ENCODE measurements around the gene ATP8A2. TPM values are rescaled to one million over a fixed set of nuclear protein-coding genes. Genes with fewer than 3 reads are reported as not detected.
A peak's percentile ranks its signal among the peaks of the same experiment; 100 is the strongest.

The ATP8A2 gene
- total RNA-seq, 4 donors from 2014 or later, result 0.13 to 0.29 (median 0.24) TPM

DNA sequence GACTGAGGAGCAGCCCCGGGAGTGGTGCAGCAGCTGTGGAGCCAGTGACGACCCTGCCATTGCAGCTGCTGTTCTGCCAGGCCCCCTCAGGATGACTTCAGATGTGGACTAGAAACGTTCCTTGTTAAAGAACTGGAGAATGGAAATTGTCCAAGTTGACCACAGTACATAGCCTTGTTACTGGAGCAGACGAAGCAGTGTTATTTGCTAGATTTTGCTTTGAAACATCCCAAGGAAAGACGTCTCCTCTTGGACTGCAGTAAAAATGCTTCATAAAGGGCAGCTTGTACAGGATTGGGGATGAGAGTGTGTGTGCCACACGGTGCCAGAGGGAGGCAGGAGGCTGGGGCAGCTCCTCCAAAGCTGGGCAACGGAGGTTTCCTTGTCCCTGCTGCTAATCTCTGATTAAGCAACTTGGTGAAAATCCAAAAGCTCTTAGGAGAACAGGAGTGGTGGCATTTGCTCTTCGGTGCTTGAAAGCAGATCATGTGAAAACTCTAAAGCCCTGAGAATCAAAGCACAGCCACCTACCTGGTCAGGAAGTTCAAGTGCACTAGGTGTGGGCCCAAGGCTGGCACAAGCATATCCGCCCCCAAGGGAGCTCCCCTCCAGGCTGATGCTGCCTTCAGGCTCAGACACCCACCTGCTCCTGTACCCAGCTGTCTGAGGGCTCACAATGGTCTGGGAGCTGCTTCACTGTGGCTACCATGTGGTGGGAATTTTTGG, 645.6 kb downstream of the ATP8A2 start:
- Histone ChIP-seq H3K4me3 (replicated peaks in 1 of 3) (no peak overlapping the region), H3K36me3 (no peaks in the 10 kb centered on the region), H3K9me3 (no peaks in the 10 kb centered on the region), H3K27me3 (no peaks in the 10 kb centered on the region), H3K27ac (peak overlapping the region; percentile 76 to 92 (median 89)), H3K4me1 (peaks cover 57 to 71% of the 10 kb centered on the region in 2 donors)
- TF ChIP-seq POLR2A (IDR thresholded peaks at IDR 0.05), result no peak
- TF ChIP-seq, protein P1, sequence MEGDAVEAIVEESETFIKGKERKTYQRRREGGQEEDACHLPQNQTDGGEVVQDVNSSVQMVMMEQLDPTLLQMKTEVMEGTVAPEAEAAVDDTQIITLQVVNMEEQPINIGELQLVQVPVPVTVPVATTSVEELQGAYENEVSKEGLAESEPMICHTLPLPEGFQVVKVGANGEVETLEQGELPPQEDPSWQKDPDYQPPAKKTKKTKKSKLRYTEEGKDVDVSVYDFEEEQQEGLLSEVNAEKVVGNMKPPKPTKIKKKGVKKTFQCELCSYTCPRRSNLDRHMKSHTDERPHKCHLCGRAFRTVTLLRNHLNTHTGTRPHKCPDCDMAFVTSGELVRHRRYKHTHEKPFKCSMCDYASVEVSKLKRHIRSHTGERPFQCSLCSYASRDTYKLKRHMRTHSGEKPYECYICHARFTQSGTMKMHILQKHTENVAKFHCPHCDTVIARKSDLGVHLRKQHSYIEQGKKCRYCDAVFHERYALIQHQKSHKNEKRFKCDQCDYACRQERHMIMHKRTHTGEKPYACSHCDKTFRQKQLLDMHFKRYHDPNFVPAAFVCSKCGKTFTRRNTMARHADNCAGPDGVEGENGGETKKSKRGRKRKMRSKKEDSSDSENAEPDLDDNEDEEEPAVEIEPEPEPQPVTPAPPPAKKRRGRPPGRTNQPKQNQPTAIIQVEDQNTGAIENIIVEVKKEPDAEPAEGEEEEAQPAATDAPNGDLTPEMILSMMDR (IDR thresholded peaks at IDR 0.05), result no peak
- WGBS, 2 donors, result 29 to 38% methylated on average over 8 to 9 of the region's 9 CpGs
- intact Hi-C loops (cut with DNase I), result no loop called here
- DNase-seq, result peak; percentile 63 to 80

DNA sequence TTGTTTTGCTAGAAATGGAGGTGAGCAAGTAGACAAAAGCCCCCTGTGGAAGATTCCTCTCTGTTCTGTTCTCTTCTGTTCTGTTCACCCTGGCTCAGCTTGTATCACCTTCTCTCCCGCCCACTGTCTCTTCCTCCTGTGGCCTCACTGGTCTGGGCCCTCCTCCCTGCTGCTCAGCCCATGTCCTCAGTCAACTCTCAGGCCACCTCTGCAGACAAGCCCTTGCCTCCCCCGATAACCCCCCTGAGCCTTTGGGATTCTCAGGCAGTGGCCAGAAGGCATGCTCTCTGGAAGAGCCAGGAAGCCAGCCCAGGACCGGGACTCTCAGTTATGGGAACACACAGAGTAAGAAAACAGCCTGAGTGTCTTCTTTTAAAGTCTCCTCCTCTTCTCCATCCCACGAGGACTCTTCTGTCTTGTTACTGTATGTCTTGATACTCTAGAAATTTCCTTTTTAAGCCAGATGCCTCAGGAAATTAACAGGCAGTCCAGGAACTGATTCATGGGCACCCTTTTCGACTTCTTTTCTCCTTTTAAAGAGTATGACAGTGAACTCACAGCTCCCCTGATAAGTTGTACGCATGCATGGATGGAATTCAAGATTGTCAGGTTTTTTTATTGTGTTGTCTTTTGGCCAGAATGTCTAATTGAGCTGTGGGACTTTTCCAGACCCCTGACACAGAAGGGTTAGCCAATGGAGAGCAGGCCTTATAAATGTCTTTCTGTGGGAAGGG, 646.3 kb downstream of the ATP8A2 start:
- intact Hi-C loops (cut with DNase I), result no loop called here
- 49 to 55% methylated on average over 6 of the region's 6 CpGs for WGBS, 2 donors
- Histone ChIP-seq H3K27me3 (no peaks in the 10 kb centered on the region), H3K4me3 (replicated peaks in 1 of 3) (no peak overlapping the region), H3K36me3 (no peaks in the 10 kb centered on the region), H3K4me1 (peaks cover 60 to 77% of the 10 kb centered on the region in 2 donors), H3K9me3 (no peaks in the 10 kb centered on the region), H3K27ac (peak overlapping the region; percentile 76 to 92 (median 89))
- DNase-seq, result peak in 1 of 2 donors; percentile 40
- no peak for TF ChIP-seq POLR2A (IDR thresholded peaks at IDR 0.05)

DNA sequence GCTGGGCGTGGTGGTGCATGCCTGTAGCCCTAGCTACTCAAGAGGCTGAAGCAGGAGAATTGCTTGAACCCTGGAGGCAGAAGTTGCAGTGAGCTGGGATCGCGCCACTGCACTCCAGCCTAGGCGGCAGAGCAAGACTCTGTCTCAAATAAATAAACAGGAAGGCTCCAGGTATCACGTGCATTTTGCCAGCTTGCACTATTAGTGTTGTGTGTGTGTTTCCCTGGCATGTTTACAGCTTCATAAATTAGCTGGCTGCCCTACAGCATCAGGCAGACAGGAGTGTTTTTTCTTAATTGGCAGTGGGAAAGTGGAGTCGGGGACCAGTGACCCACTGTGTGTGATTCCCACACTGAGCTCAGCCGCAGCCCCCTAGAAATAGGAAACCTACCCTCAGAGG, 647.5 kb downstream of the ATP8A2 start:
- Histone ChIP-seq H3K27me3 (no peaks in the 10 kb centered on the region), H3K4me1 (peaks cover 72 to 88% of the 10 kb centered on the region in 2 donors), H3K4me3 (replicated peaks in 1 of 3) (no peak overlapping the region), H3K9me3 (no peaks in the 10 kb centered on the region), H3K27ac (peak overlapping the region; percentile 76 to 92 (median 89)), H3K36me3 (no peaks in the 10 kb centered on the region)
- WGBS, 2 donors, result 71 to 77% methylated on average over 6 to 7 of the region's 7 CpGs
- no peak for TF ChIP-seq POLR2A (IDR thresholded peaks at IDR 0.05)
- TF ChIP-seq, protein P1 (IDR thresholded peaks at IDR 0.05), result no peak
- intact Hi-C loops (cut with DNase I), result no loop called here
- peak in 1 of 2 donors; percentile 39 for DNase-seq

DNA sequence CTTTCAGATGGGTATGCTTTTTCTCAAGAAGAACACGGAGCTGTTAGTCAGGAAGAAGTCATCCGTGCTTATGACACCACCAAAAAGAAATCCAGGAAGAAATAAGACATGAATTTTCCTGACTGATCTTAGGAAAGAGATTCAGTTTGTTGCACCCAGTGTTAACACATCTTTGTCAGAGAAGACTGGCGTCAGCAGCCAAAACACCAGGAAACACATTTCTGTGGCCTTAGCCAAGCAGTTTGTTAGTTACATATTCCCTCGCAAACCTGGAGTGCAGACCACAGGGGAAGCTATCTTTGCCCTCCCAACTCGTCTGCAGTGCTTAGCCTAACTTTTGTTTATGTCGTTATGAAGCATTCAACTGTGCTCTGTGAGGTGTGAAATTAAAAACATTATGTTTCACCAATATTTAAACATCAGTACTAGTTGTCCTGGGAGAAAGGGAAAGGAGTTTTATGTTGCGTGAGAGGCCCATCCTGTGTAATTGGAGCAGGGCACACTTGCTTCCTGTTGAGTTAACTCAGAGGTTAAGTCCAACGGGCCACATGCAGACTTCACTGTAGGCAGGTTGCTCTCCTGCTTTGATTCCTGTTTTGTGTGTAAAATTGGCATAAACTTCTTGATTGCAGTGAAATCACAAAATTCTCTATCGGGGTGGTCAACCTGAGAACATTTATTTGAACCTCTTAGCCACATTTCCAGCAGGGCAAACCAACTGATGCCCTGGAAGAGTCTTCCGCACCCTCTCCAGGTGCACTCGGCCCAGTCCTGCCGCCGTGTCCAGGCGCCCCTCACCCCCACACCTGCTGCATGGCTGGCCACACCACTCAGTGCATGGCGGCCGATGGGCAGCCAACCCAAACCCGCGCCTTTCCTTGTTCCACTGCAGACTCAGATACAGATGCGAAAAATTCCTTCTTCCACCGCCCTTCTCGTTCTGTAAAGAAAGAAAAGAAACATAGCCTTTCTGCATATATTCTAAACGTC, 648.4 kb downstream of the ATP8A2 start:
- 76 to 83% methylated on average over 22 of the region's 22 CpGs for WGBS, 2 donors
- H3K9me3 ChIP-seq, result no peaks in the 10 kb centered on the region
- H3K36me3 ChIP-seq, result no peaks in the 10 kb centered on the region
- H3K4me3 ChIP-seq (replicated peaks in 1 of 3), result no peak overlapping the region
- intact Hi-C loops (cut with DNase I), result no loop called here
- H3K27me3 ChIP-seq, result no peaks in the 10 kb centered on the region
- peaks cover 77 to 95% of the 10 kb centered on the region in 2 donors for H3K4me1 ChIP-seq
- H3K27ac ChIP-seq, result peak overlapping the region; percentile 45 to 89 (median 76)
- TF ChIP-seq, protein P1 (IDR thresholded peaks at IDR 0.05), result no peak
- TF ChIP-seq POLR2A (IDR thresholded peaks at IDR 0.05), result no peak
- DNase-seq, result peak; percentile 39 to 53

DNA sequence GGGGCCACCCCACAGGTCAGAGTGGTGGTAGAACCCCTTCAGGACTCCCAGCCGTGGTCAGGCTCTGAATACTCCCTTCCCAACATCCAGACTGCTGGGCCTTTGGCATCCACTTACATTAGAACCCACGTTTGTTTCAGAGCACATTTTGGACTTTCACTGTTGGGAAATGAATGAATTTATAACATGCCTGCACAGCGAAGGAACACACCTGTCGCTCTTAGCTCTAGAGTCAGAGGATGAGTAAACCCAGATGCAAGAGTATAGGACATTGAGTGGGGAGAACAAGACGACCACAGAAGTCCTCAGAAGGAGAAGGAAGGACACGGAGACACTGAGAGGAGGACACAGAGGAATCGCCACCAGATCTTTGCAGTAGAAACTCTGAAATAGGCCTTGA, 649.1 kb downstream of the ATP8A2 start:
- TF ChIP-seq, protein P1 (IDR thresholded peaks at IDR 0.05), result no peak
- no peak for TF ChIP-seq POLR2A (IDR thresholded peaks at IDR 0.05)
- no peak for DNase-seq
- intact Hi-C loops (cut with DNase I), result no loop called here
- 90 to 93% methylated on average over 7 of the region's 7 CpGs for WGBS, 2 donors
- Histone ChIP-seq H3K4me1 (peaks cover 81 to 95% of the 10 kb centered on the region in 2 donors), H3K36me3 (no peaks in the 10 kb centered on the region), H3K9me3 (no peaks in the 10 kb centered on the region), H3K27ac (peak overlapping the region; percentile 65 to 89 (median 76)), H3K27me3 (no peaks in the 10 kb centered on the region), H3K4me3 (replicated peaks in 1 of 3) (no peak overlapping the region)
